Keratinocyte (primary cell): ENCODE results near the gene MAGI1. TPM values are rescaled to one million over a fixed set of nuclear protein-coding genes. Genes with fewer than 3 reads are reported as not detected.

Experiments
- DNase-seq: peaks from one replicate; pipeline ENCODE4 v3.0.0-alpha.2; 2011; ENCODE audit warnings: low read depth, missing footprints, low spot score
- FAIRE-seq: peaks from 2 replicates; lab custom pipeline; 2011; peaks lifted over from hg19 to GRCh38; lab: Jason Lieb, UNC
- H2AFZ ChIP-seq: 2 replicates; pipeline ENCODE4 v1.6.0; 2012; ENCODE audit warnings: low read length, control low read depth, inconsistent platforms; ENCODE audit not compliant: control insufficient read depth
- H3K27ac ChIP-seq: 2 replicates; pipeline ENCODE4 v1.5.1; 2011; ENCODE audit warnings: low read length; ENCODE audit not compliant: control insufficient read depth, insufficient read depth
- H3K27me3 ChIP-seq: 3 replicates; pipeline ENCODE4 v1.6.0; 2011; ENCODE audit warnings: low read length; ENCODE audit not compliant: control insufficient read depth, insufficient read depth; ENCODE audit errors: extremely low read depth
- H3K36me3 ChIP-seq, 2 experiments: 2 replicates in 1 of 2; 3 replicates in 1 of 2; pipeline ENCODE4 v1.5.1; 2011; ENCODE audit warnings: low read length in 2 of 2, mild to moderate bottlenecking in 1 of 2; ENCODE audit not compliant: control insufficient read depth in 2 of 2, insufficient read depth in 2 of 2; ENCODE audit errors: extremely low read depth in 1 of 2
- H3K4me1 ChIP-seq: 3 replicates; pipeline ENCODE4 v1.5.1; 2011; ENCODE audit warnings: low read length; ENCODE audit not compliant: control insufficient read depth, insufficient read depth; ENCODE audit errors: extremely low read depth
- H3K4me2 ChIP-seq: 3 replicates; pipeline ENCODE4 v1.6.0; 2011; ENCODE audit warnings: low read depth, low read length; ENCODE audit not compliant: control insufficient read depth, insufficient read depth; ENCODE audit errors: extremely low read depth
- H3K4me3 ChIP-seq, 3 experiments: fragments of 200-600 bp in 1 of 3; sonication (generic) in 1 of 3; 2 replicates in 2 of 3; 3 replicates in 1 of 3; pipeline ENCODE4 v1.5.1; 2011 to 2016; ENCODE audit warnings: low read length in 3 of 3, mild to moderate bottlenecking in 3 of 3, control low read depth in 2 of 3, inconsistent platforms in 1 of 3, low read depth in 1 of 3, mixed read lengths in 1 of 3, mixed run types in 1 of 3, moderate library complexity in 1 of 3; ENCODE audit not compliant: control insufficient read depth in 2 of 3, insufficient read depth in 2 of 3; ENCODE audit errors: extremely low read depth in 1 of 3
- H3K79me2 ChIP-seq: 2 replicates; pipeline ENCODE4 v1.6.0; 2012; ENCODE audit warnings: low read length; ENCODE audit not compliant: control insufficient read depth, insufficient read depth
- H3K9ac ChIP-seq: 3 replicates; pipeline ENCODE4 v1.6.0; 2011; ENCODE audit warnings: low read length; ENCODE audit not compliant: control insufficient read depth, insufficient read depth; ENCODE audit errors: extremely low read depth
- H3K9me1 ChIP-seq: 3 replicates; pipeline ENCODE4 v1.6.0; 2011; ENCODE audit warnings: low read length; ENCODE audit not compliant: control insufficient read depth, insufficient read depth; ENCODE audit errors: extremely low read depth
- H3K9me3 ChIP-seq: 2 replicates; pipeline ENCODE4 v1.5.1; 2012; ENCODE audit warnings: low read depth, low read length; ENCODE audit not compliant: control insufficient read depth
- H4K20me1 ChIP-seq: 3 replicates; pipeline ENCODE4 v1.6.0; 2011; ENCODE audit warnings: low read length; ENCODE audit not compliant: control insufficient read depth, insufficient read depth; ENCODE audit errors: extremely low read depth
- EZH2 ChIP-seq: IDR thresholded peaks from one replicate; pipeline ENCODE4 v1.6.1; 2012; ENCODE audit warnings: inconsistent platforms, mild to moderate bottlenecking, low read length, moderate library complexity
- dilution Hi-C: fragments of 300-500 bp; cut with MboI; formaldehyde crosslinking; loops from one replicate; pipeline ENCODE4 v1.7.0; 2020; ENCODE audit warnings: low sequenced_read_pairs; ENCODE audit not compliant: extremely low pct_ligation_motif_present
- polyA plus RNA-seq, 5 experiments: library from polyadenylated mRNA; depleted of rRNA in 3 of 5; stranded (reverse) in 3 of 5; stranded (forward) in 1 of 5; unstranded in 1 of 5; fragments of >200 nt; gene quantifications; 1 replicate in 1 of 5; 2 replicates in 3 of 5; 3 replicates in 1 of 5; pipeline versions ENCODE4 v1.2.1 to v1.2.3, GENCODE V29; 2011 to 2012; ENCODE audit warnings: missing spikeins in 2 of 5, low read depth in 1 of 5, low replicate concordance in 1 of 5
- TF ChIP-seq, protein P1 (sequence below), 3 experiments: IDR thresholded peaks in 1 of 3; conservative IDR thresholded peaks in 1 of 3; optimal IDR thresholded peaks in 1 of 3; 2 replicates in 2 of 3; 3 replicates in 1 of 3; pipeline versions ENCODE3 to v1.5.1; 2011; ENCODE audit warnings: low read length in 3 of 3, mild to moderate bottlenecking in 3 of 3, moderate library complexity in 2 of 3, control low read depth in 1 of 3, inconsistent platforms in 1 of 3; ENCODE audit not compliant: insufficient read depth in 2 of 3; ENCODE audit errors: extremely low read depth in 1 of 3

The MAGI1 gene
- polyA plus RNA-seq, 1 donor (not counting 4 experiments of a cell fraction or from before 2014, with no cell fraction given) = 10.9 TPM

GRCh38 chr3:65889707-65890099, 149.0 kb downstream of the MAGI1 start:
- Histone ChIP-seq H3K9me1 (no peaks in the 10 kb centered on the region), H3K79me2 (peaks cover 12% of the 10 kb centered on the region), H3K9me3 (no peaks in the 10 kb centered on the region), H3K27me3 (no peaks in the 10 kb centered on the region), H3K4me1 (peaks cover 29% of the 10 kb centered on the region), H3K36me3 (no peaks in the 10 kb centered on the region), H4K20me1 (no peaks in the 10 kb centered on the region), H3K4me2 (peak overlapping the region; percentile 64), H2AFZ (no peak overlapping the region), H3K4me3 (no peak overlapping the region), H3K27ac (peak overlapping the region; percentile 72), H3K9ac (peak overlapping the region; percentile 29)
- no peak for FAIRE-seq
- no peak for DNase-seq
- no peak for TF ChIP-seq EZH2
- TF ChIP-seq, protein P1, sequence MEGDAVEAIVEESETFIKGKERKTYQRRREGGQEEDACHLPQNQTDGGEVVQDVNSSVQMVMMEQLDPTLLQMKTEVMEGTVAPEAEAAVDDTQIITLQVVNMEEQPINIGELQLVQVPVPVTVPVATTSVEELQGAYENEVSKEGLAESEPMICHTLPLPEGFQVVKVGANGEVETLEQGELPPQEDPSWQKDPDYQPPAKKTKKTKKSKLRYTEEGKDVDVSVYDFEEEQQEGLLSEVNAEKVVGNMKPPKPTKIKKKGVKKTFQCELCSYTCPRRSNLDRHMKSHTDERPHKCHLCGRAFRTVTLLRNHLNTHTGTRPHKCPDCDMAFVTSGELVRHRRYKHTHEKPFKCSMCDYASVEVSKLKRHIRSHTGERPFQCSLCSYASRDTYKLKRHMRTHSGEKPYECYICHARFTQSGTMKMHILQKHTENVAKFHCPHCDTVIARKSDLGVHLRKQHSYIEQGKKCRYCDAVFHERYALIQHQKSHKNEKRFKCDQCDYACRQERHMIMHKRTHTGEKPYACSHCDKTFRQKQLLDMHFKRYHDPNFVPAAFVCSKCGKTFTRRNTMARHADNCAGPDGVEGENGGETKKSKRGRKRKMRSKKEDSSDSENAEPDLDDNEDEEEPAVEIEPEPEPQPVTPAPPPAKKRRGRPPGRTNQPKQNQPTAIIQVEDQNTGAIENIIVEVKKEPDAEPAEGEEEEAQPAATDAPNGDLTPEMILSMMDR (optimal IDR thresholded peaks at IDR 0.05 in 1 of 3, IDR thresholded peaks at IDR 0.05 in 1 of 3, conservative IDR thresholded peaks at IDR 0.05 in 1 of 3; ENCODE audit: extremely low read depth in 1 of 3, insufficient read depth in 2 of 3, low read length in 3 of 3) = no peak
- dilution Hi-C loops = no loop called here

GRCh38 chr3:65888980-65889706, 149.6 kb downstream of the MAGI1 start:
- H3K27ac ChIP-seq = peak overlapping the region; percentile 72
- H3K9me3 ChIP-seq = no peaks in the 10 kb centered on the region
- H2AFZ ChIP-seq = no peak overlapping the region
- no peaks in the 10 kb centered on the region for H3K9me1 ChIP-seq
- DNase-seq = peak; percentile 28
- H3K36me3 ChIP-seq = no peaks in the 10 kb centered on the region
- no peaks in the 10 kb centered on the region for H3K27me3 ChIP-seq
- H3K4me1 ChIP-seq = peaks cover 24% of the 10 kb centered on the region
- H3K4me3 ChIP-seq = peak overlapping the region in 1 of 3 experiments; percentile 23
- TF ChIP-seq, protein P1 (optimal IDR thresholded peaks at IDR 0.05 in 1 of 3, IDR thresholded peaks at IDR 0.05 in 1 of 3, conservative IDR thresholded peaks at IDR 0.05 in 1 of 3; ENCODE audit: extremely low read depth in 1 of 3, insufficient read depth in 2 of 3, low read length in 3 of 3) = no peak
- TF ChIP-seq EZH2 = no peak
- H3K4me2 ChIP-seq = peak overlapping the region; percentile 64
- dilution Hi-C loops = no loop called here
- H3K79me2 ChIP-seq = peaks cover 12% of the 10 kb centered on the region
- FAIRE-seq = peak; percentile 87
- peak overlapping the region; percentile 29 for H3K9ac ChIP-seq
- H4K20me1 ChIP-seq = no peaks in the 10 kb centered on the region
